ENCODE measurements around the gene SDK1. TPM values are rescaled to one million over a fixed set of nuclear protein-coding genes. Genes with fewer than 3 reads are reported as not detected.

SDK1 gene
- total and polyA plus RNA-seq, 2 of the 8 experiments (the other 6 are each of a cell fraction or from before 2014, with no cell fraction given) = 3.3 to 7.2 TPM

DNA sequence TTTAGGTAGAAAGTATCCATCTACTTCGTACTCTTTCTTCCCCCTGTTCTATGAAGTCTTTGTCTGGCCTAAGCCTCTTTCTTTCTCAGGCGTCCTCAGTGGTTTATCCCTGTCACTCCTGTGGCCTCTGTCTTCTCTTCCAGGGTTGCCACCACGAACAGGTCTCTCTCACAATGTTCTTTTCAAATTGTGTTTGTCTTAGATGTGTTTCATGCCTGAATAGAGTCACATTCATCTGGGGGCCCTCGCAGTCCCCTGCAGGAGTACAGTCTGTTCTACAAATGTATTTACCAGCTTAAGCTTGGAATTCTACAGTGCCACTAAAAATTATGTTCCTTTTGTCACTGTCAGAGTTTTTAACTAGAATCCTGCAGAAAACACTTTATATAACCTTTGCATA is 700.7 kb downstream of the SDK1 start:
- no peak overlapping the region for H3K18ac ChIP-seq (ENCODE audit: extremely low read depth, low read length)
- H3K9ac ChIP-seq (replicated peaks in 1 of 4; ENCODE audit: extremely low read depth in 1 of 4, low read depth in 3 of 4, low read length in 3 of 4) = no peak overlapping the region
- H3K36me3 ChIP-seq (ENCODE audit: control insufficient read depth in 2 of 4, insufficient read depth in 4 of 4, low read length in 3 of 4) = no peaks in the 10 kb centered on the region
- no peak overlapping the region for H2AK5ac ChIP-seq (ENCODE audit: low read depth, low read length)
- no peaks in the 10 kb centered on the region for H3K9me3 ChIP-seq (ENCODE audit: insufficient read depth in 2 of 2, low read depth in 1 of 2, low read length in 1 of 2)
- no peak overlapping the region for H3K4ac ChIP-seq (replicated peaks; ENCODE audit: insufficient read length, low read depth, low read length)
- no peak for FAIRE-seq
- no peak overlapping the region for H3K14ac ChIP-seq (ENCODE audit: insufficient read length)
- H2BK120ac ChIP-seq (replicated peaks; ENCODE audit: low read depth, low read length) = no peak overlapping the region
- H3K4me1 ChIP-seq (replicated peaks in 1 of 4; ENCODE audit: control insufficient read depth in 3 of 4, insufficient read depth in 4 of 4, low read length in 3 of 4) = peaks cover 0 to 1% (median 0%) of the 10 kb centered on the region in 4 experiments; a peak in 3 of 7 replicates
- H3K4me2 ChIP-seq (ENCODE audit: insufficient read depth in 1 of 2, low read depth in 2 of 2, low read length in 2 of 2) = no peak overlapping the region
- no peak overlapping the region for H3K4me3 ChIP-seq (ENCODE audit: extremely low read depth in 1 of 4, insufficient read depth in 2 of 4, low read depth in 3 of 4, low read length in 4 of 4)
- H2BK15ac ChIP-seq (ENCODE audit: low read length) = no peak overlapping the region
- H2BK12ac ChIP-seq (ENCODE audit: low read depth, low read length) = no peak overlapping the region
- H2BK20ac ChIP-seq (ENCODE audit: low read length) = no peak overlapping the region
- H4K5ac ChIP-seq (ENCODE audit: insufficient read length, low read depth, low read length) = no peak overlapping the region
- H3K79me1 ChIP-seq (ENCODE audit: low read depth, low read length) = no peaks in the 10 kb centered on the region
- H3K27me3 ChIP-seq (replicated peaks in 1 of 4; ENCODE audit: control insufficient read depth in 3 of 4, extremely low read depth in 1 of 4, insufficient read depth in 3 of 4, low read length in 3 of 4) = no peaks in the 10 kb centered on the region
- no peak for DNase-seq (ENCODE audit: low read depth in 1 of 2, low spot score in 2 of 2)
- no peak overlapping the region for H2BK5ac ChIP-seq (ENCODE audit: low read depth, low read length)
- no peak overlapping the region for H3K23ac ChIP-seq (ENCODE audit: insufficient read length)
- no peaks in the 10 kb centered on the region for H3K23me2 ChIP-seq (ENCODE audit: low read depth, low read length)
- H4K20me1 ChIP-seq (replicated peaks in 1 of 2; ENCODE audit: control insufficient read depth in 1 of 2, insufficient read depth in 2 of 2, low read length in 2 of 2) = no peaks in the 10 kb centered on the region
- no peak overlapping the region for H3K27ac ChIP-seq (ENCODE audit: low read depth, low read length)
- WGBS, 2 experiments (ENCODE audit: extremely low coverage in 1 of 2, insufficient coverage in 1 of 2, insufficient read length in 1 of 2, insufficient replicate concordance in 2 of 2, low coverage in 1 of 2, low lambda C conversion rate in 2 of 2, missing lambda C conversion rate in 1 of 2) = 84% methylated on average over 4 of the region's 4 CpGs; no CpG with 5 or more reads in 1 of the 2 experiments
- ChIA-PET POLR2A (ENCODE audit: partially characterized antibody) (no interaction called here), CTCF (ENCODE audit: partially characterized antibody) (interaction anchor here (0.7 to 3.9 kb wide), 3 partner anchors 8 to 474 kb away, joined by 3 to 16 read pairs (median 4); no protein-coding TSS in a partner anchor)
- no peak overlapping the region for H3K56ac ChIP-seq (replicated peaks; ENCODE audit: insufficient read length, low read depth, low read length)
- no peak overlapping the region for H4K8ac ChIP-seq (ENCODE audit: extremely low read depth, insufficient read depth, low read length)
- H4K91ac ChIP-seq (replicated peaks; ENCODE audit: insufficient read length, low read length) = no peak overlapping the region
- no peak overlapping the region for H2AFZ ChIP-seq (ENCODE audit: low read length)
- no peaks in the 10 kb centered on the region for H3K79me2 ChIP-seq (ENCODE audit: control insufficient read depth in 1 of 2, insufficient read depth in 2 of 2, low read length in 2 of 2)
- TF ChIP-seq TAF1 (IDR thresholded peaks at IDR 0.05; ENCODE audit: low read depth, low read length) (no peak), KDM1A (IDR thresholded peaks at IDR 0.05; ENCODE audit: borderline replicate concordance, low read length) (no peak), ATF2 (IDR thresholded peaks at IDR 0.05; ENCODE audit: low read length) (no peak)
